CD4-positive, alpha-beta T cell treated with Interleukin-6 at 100 ng/mL for 8 hours (primary cell): ENCODE data around the gene NKX3-2.
"Not testable (repeated sequence)": the region's sequence is repeated elsewhere in the genome, so short reads cannot be mapped to it uniquely, and the experiment has no call there.

Source experiments
- DNase-seq: peaks from one replicate; pipeline ENCODE4 v3.0.0-alpha.2; 2020; ENCODE audit warnings: mixed read lengths, low spot score

NKX3-2 gene

GRCh38 chr4:13543839-13544605 lies at the start of gene NKX3-2:
Gene NKX3-2, minus strand, starts transcription at chr4:13544508. Its CDS starts 94 bp downstream, at chr4:13544414.
- no peak for DNase-seq

GRCh38 chr4:13592220-13592619 lies 47.9 kb upstream of the NKX3-2 start:
- DNase-seq, result no peak

- no peak for DNase-seq
These were observed 46.5 kb upstream of the NKX3-2 start for GRCh38 chr4:13590766-13591165.

GRCh38 chr4:13588954-13589353 lies 44.6 kb upstream of the NKX3-2 start:
- DNase-seq, result no peak

- DNase-seq, result no peak
These were observed 40.2 kb upstream of the NKX3-2 start for GRCh38 chr4:13584481-13584880.

GRCh38 chr4:13580036-13580435 lies 35.7 kb upstream of the NKX3-2 start:
- DNase-seq, result no peak

GRCh38 chr4:13577660-13578059 lies 33.4 kb upstream of the NKX3-2 start:
- no peak for DNase-seq

- DNase-seq, result no peak
These were observed 26.6 kb upstream of the NKX3-2 start for GRCh38 chr4:13570916-13571315.

- no peak for DNase-seq
These were observed 22.8 kb upstream of the NKX3-2 start for GRCh38 chr4:13567125-13567524.

GRCh38 chr4:13562876-13563275 lies 18.6 kb upstream of the NKX3-2 start:
- no peak for DNase-seq

- no peak for DNase-seq
These were observed 17.4 kb upstream of the NKX3-2 start for GRCh38 chr4:13561673-13562072.

GRCh38 chr4:13560111-13560510 lies 15.8 kb upstream of the NKX3-2 start:
- DNase-seq, result not testable (repeated sequence)

- DNase-seq, result no peak
These were observed 15.1 kb upstream of the NKX3-2 start for GRCh38 chr4:13559413-13559812.

- no peak for DNase-seq
These were observed 14.6 kb upstream of the NKX3-2 start for GRCh38 chr4:13558881-13559280.

GRCh38 chr4:13555325-13555724 lies 11.0 kb upstream of the NKX3-2 start:
- DNase-seq, result no peak

- DNase-seq, result no peak
These were observed 8.8 kb upstream of the NKX3-2 start for GRCh38 chr4:13553081-13553480.

- DNase-seq, result peak; percentile 67
These were observed 4.8 kb upstream of the NKX3-2 start for GRCh38 chr4:13548984-13549546.

- DNase-seq, result no peak
These were observed 4.0 kb upstream of the NKX3-2 start for GRCh38 chr4:13548059-13548983.

- DNase-seq, result no peak
These were observed 3.3 kb upstream of the NKX3-2 start for GRCh38 chr4:13547485-13548041.

- no peak for DNase-seq
These were observed 2.7 kb upstream of the NKX3-2 start for GRCh38 chr4:13546941-13547484.

- no peak for DNase-seq
These were observed 2.0 kb upstream of the NKX3-2 start for GRCh38 chr4:13546142-13546940.
